Lower lobe of right lung (tissue), 2 donors: ENCODE measurements around the gene PTPRT. TPM values are rescaled to one million over a fixed set of nuclear protein-coding genes. Genes with fewer than 3 reads are reported as not detected.

Source experiments
- ATAC-seq, 2 donors: fragments of 200-7000 bp; cut with Tn5 transposase; one replicate each; pipeline ENCODE4 v1.9.1; 2020 to 2022; ENCODE audit warnings: mild to moderate bottlenecking in 2 of 2, moderate library complexity in 2 of 2
- DNase-seq: peaks from one replicate; pipeline ENCODE4 v3.0.0-alpha.2; 2020
- H3K27ac ChIP-seq: fragments of 200-600 bp; one replicate; pipeline ENCODE4 v1.8.0; 2022
- H3K27me3 ChIP-seq: fragments of 200-600 bp; one replicate; pipeline ENCODE4 v1.8.0; 2022; ENCODE audit warnings: low read depth
- H3K36me3 ChIP-seq: fragments of 200-600 bp; one replicate; pipeline ENCODE4 v1.8.0; 2022; ENCODE audit warnings: mild to moderate bottlenecking
- H3K4me1 ChIP-seq: fragments of 200-600 bp; one replicate; pipeline ENCODE4 v1.8.0; 2022
- H3K4me3 ChIP-seq: fragments of 200-600 bp; one replicate; pipeline ENCODE4 v1.8.0; 2022; ENCODE audit warnings: mild to moderate bottlenecking
- H3K9me3 ChIP-seq: fragments of 200-600 bp; one replicate; pipeline ENCODE4 v1.8.0; 2022
- CTCF ChIP-seq: fragments of 200-600 bp; IDR thresholded peaks from one replicate; pipeline ENCODE4 v1.8.0; 2022; ENCODE audit warnings: antibody characterized with exemption, mild to moderate bottlenecking
- intact Hi-C: fragments of 100-400 bp; cut with DNase I; formaldehyde crosslinking; loops from one replicate; pipeline ENCODE4 v1.11.0; 2022
- total RNA-seq: library from RNA; stranded (reverse); fragmentation: NEBNext Ultra II Directional; extraction: Animal tissue kit (Norgen Biotek cat#: 25700); gene quantifications from one replicate; pipeline ENCODE4 v1.2.1, GENCODE V29; 2021
- donor health status: DM: no; HTN: yes; CAD: no; lungs with severe emphysema.

Gene PTPRT
- total RNA-seq, 1 donor from 2014 or later: 8.0 TPM

- Histone ChIP-seq H3K27me3 (no peaks in the 10 kb centered on the region), H3K4me1 (no peaks in the 10 kb centered on the region), H3K9me3 (no peaks in the 10 kb centered on the region), H3K27ac (no peak overlapping the region), H3K4me3 (no peak overlapping the region), H3K36me3 (no peaks in the 10 kb centered on the region)
- TF ChIP-seq CTCF: no peak
- ATAC-seq: no peak
- intact Hi-C loops: no loop called here
- DNase-seq: no peak
Observed at GRCh38 chr20:42688576-42688975, 501.1 kb downstream of the PTPRT start.

- no peaks in the 10 kb centered on the region for H3K4me1 ChIP-seq
- DNase-seq: no peak
- H3K27ac ChIP-seq: no peak overlapping the region
- intact Hi-C loops: no loop called here
- no peaks in the 10 kb centered on the region for H3K9me3 ChIP-seq
- no peaks in the 10 kb centered on the region for H3K36me3 ChIP-seq
- ATAC-seq: no peak
- H3K27me3 ChIP-seq: no peaks in the 10 kb centered on the region
- TF ChIP-seq CTCF: no peak
- H3K4me3 ChIP-seq: no peak overlapping the region
Observed at GRCh38 chr20:42686057-42686456, 503.6 kb downstream of the PTPRT start.

GRCh38 chr20:42678895-42679294 lies 510.8 kb downstream of the PTPRT start:
- H3K9me3 ChIP-seq: no peaks in the 10 kb centered on the region
- H3K4me1 ChIP-seq: no peaks in the 10 kb centered on the region
- H3K36me3 ChIP-seq: no peaks in the 10 kb centered on the region
- no peaks in the 10 kb centered on the region for H3K27me3 ChIP-seq
- intact Hi-C loops: no loop called here
- TF ChIP-seq CTCF: no peak
- no peak for DNase-seq
- H3K27ac ChIP-seq: no peak overlapping the region
- H3K4me3 ChIP-seq: no peak overlapping the region
- no peak for ATAC-seq

GRCh38 chr20:42656130-42656529 lies 533.6 kb downstream of the PTPRT start:
- no peak for DNase-seq
- intact Hi-C loops: no loop called here
- no peak for TF ChIP-seq CTCF
- no peak overlapping the region for H3K4me3 ChIP-seq
- no peak for ATAC-seq
- no peak overlapping the region for H3K27ac ChIP-seq
- H3K36me3 ChIP-seq: no peaks in the 10 kb centered on the region
- H3K9me3 ChIP-seq: no peaks in the 10 kb centered on the region
- H3K4me1 ChIP-seq: no peaks in the 10 kb centered on the region
- no peaks in the 10 kb centered on the region for H3K27me3 ChIP-seq

- intact Hi-C loops: no loop called here
- no peak for TF ChIP-seq CTCF
- no peak for DNase-seq
- H3K27me3 ChIP-seq: no peaks in the 10 kb centered on the region
- no peak overlapping the region for H3K27ac ChIP-seq
- no peaks in the 10 kb centered on the region for H3K9me3 ChIP-seq
- no peak for ATAC-seq
- H3K36me3 ChIP-seq: no peaks in the 10 kb centered on the region
- no peaks in the 10 kb centered on the region for H3K4me1 ChIP-seq
- no peak overlapping the region for H3K4me3 ChIP-seq
Observed at GRCh38 chr20:42652266-42652665, 537.4 kb downstream of the PTPRT start.

- ATAC-seq: no peak
- no peak for TF ChIP-seq CTCF
- no peaks in the 10 kb centered on the region for H3K4me1 ChIP-seq
- no peaks in the 10 kb centered on the region for H3K9me3 ChIP-seq
- no peak overlapping the region for H3K4me3 ChIP-seq
- intact Hi-C loops: no loop called here
- H3K27ac ChIP-seq: no peak overlapping the region
- no peaks in the 10 kb centered on the region for H3K36me3 ChIP-seq
- no peak for DNase-seq
- H3K27me3 ChIP-seq: no peaks in the 10 kb centered on the region
Observed at GRCh38 chr20:42650191-42650746, 539.4 kb downstream of the PTPRT start.
